HG03439 (cell line): ENCODE data around the gene PRKD2.

ENCODE experiments used
- ATAC-seq: cut with Tn5 transposase; IDR thresholded peaks from one replicate; pipeline ENCODE4 v1.9.1; 2021; ENCODE audit warnings: mild to moderate bottlenecking, moderate library complexity; ENCODE audit not compliant: unreplicated experiment

PRKD2 gene

DNA sequence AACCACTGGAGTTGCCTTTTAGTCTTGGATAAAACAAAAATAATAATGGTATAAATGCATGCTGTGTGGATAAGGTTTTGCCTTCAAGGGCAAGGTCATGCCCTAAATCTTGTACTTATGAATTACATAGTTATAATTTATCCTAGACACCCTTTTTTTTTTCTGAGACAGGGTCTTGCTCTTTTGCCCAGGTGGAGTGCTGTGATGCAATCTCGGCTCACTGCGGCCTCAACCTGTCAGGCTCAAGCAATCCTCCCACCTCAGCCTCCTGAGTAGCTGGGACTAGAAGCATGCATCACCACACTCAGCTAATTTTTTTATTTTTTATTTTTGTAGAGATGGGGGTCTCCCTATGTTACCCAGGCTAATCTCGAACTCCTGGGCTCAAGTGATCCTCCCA lies 48.3 kb downstream of the PRKD2 start:
- ATAC-seq: no peak

GRCh38 chr19:46665072-46665471 lies 51.8 kb downstream of the PRKD2 start:
- ATAC-seq: no peak

GRCh38 chr19:46661735-46662592 lies 55.0 kb downstream of the PRKD2 start:
- ATAC-seq: no peak

GRCh38 chr19:46661020-46661731 lies 55.7 kb downstream of the PRKD2 start, which contains the start of gene DACT3:
TSS of gene DACT3 (minus strand) at chr19:46661182. CDS start at chr19:46661064, 118 bp downstream.
- peak; percentile 95 for ATAC-seq

- ATAC-seq: no peak
These were observed 56.3 kb downstream of the PRKD2 start for GRCh38 chr19:46660551-46661019.

DNA sequence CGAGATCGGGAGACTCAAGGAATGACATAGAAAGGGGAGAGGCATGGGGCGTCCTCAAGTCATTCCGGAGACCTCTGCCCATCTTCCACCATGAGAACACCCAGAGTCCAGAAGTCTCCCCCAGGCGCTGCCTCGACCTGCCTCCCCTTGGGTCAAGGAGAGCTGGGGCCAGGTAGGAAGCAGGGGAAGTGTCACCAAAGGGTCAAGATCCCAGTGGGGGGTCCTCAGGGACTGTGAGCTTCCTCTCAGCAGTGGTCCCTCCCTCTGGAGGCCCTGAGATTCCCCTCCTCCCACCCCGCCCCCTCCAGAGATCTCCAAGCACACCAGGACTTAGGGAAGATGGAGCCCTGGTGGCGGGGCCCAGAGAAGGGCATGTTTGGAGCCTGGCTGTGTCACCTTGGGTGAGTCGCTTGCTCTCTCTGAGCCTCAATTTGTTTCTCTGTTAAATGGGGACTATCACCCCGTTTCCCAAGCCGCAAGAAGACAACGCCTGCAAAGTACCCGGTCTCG lies 56.9 kb downstream of the PRKD2 start:
- ATAC-seq: no peak

GRCh38 chr19:46659151-46660007 lies 57.5 kb downstream of the PRKD2 start:
- ATAC-seq: no peak

- no peak for ATAC-seq
These were observed 60.4 kb downstream of the PRKD2 start for GRCh38 chr19:46656541-46656940.

- no peak for ATAC-seq
These were observed 62.2 kb downstream of the PRKD2 start for GRCh38 chr19:46654621-46655152.

DNA sequence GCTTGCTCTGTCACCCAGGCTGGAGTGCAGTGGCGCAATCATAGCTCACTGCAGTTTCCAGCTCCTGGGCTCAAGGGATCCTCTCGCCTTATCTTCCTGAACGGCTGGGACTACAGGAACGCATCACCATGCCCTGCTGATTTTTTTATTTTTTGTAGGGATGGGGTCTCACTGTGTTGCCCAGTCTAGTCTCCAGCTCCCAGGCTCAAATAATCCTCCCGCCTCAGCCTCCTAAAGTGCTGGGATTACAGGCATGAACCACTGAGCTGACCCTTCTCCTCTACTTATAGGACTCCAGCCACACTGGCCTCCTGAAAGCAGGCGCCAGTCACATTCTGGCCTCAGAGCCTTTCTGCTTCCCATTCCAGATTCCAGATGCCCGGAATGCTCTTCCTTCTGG lies 66.5 kb downstream of the PRKD2 start:
- ATAC-seq: no peak

DNA sequence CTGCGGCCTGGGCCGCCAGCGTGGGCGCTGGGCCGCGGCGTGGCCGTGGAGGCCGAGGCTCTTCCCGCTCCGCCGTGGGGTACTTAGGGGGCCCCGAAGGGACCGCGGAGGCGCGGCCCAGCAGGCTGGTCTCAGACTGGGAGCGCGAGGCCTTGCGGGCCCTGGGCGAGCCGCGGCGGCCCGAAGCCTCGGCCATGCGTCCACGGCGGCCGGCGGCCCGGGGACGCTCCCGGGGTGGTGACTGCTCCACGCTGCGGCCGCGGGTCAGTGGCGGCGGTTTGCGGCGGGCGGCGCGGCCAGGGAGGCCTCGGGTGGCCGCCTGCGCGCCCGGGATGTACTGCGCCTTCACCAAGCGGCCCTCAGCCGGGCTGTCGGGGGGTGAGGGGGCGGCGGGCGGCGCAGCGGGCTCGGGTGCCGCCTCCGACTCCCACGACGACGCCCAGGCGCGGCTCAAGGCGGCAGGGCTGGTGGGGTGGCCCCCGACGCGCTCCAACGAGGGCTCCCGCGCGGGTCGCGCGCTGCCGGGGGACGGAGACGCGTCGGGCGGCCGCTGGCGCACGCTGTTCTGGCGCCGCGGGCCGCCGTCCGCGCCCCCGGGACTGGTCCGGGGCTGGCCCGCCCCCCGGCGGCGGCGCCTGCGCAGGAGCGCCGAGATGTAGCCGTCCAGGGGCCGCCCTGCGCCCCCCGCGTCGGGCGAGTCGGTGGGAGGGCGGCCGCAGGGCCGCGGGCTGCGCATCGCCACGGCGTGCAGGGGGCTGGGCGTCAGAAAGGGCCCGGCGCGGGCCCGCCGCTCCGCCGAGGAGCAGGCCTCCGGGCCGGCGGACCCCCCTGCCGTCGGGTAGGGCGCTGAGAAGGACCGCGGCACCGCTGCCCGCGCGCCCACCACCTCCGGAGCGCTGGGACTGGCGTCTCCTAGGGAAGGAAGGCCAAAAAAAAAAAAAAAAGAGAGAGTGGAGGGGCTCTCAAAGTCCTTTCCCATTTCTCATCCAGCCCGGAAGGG lies 67.7 kb downstream of the PRKD2 start:
- ATAC-seq: no peak

DNA sequence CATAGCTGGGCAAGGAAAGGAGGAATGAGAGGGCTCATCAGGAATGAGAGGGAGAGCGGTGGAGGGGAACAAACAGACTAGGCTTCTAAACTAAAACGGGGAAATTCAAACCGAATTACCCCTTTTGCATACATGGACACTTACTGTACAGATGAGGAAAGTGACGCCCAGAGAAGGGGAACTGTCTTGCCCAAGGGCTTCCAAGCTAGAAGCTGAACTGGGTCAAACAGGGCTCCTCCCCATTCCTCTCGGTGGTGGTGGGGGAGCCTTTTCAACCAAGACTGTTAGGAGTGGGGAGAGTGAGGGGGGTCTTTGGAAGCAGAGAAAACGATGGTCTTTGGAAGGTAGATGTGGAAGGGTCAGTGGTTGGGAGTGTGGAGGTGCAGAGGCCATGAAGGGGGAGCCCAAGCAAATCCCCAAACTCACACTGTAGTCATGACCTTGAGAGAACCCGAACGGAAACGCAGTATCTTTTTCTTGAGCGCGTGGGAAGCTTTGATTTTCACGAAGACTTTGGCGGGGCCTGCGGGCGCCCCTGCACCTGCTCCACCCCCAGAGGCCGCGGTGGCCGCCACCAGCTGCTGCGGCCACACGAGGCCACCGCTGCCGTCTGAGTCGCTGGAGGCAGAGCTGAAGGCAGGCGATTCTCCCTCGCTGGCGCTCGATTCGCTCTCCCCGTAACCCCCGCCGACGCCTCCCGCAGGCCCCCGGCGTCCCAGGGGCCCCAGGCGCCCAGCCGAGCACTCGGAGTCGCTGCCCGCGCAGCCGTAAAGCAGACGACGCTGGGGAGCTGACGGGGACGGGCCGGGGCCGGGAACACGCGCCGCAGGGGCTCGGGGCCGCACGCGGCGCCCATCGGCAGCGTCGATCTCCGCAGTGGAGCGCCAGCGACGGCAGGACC lies 68.6 kb downstream of the PRKD2 start:
- ATAC-seq: no peak

DNA sequence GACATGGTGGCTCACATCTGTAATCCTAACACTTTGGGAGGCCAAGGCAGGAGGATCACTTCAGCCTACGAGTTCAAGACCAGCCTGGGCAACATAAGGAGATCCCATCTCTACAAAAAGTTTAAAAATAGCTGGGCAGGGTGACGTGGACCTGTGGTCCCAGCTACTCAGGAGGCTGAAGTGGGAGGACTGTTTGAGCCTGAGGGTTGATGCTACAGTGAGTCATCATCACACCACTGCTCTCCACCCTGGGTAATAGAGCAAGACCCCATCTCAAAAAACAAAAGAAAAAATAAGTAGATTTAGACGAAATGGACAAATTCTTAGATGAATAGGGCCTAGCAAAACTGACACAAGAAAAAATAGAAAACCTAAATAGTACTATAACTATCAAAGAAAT lies 70.5 kb downstream of the PRKD2 start:
- no peak for ATAC-seq

- ATAC-seq: no peak
These were observed 72.2 kb downstream of the PRKD2 start for GRCh38 chr19:46644720-46645119.

GRCh38 chr19:46640656-46641055 lies 76.3 kb downstream of the PRKD2 start:
- ATAC-seq: no peak

- no peak for ATAC-seq
These were observed 77.3 kb downstream of the PRKD2 start for GRCh38 chr19:46639358-46640182.

- no peak for ATAC-seq
These were observed 79.7 kb downstream of the PRKD2 start for GRCh38 chr19:46637224-46637623.
